IPS-NIHi7 (cell line): ENCODE results near the gene LCN6.
"Not testable (repeated sequence)": the region's sequence is repeated elsewhere in the genome, so short reads cannot be mapped to it uniquely, and the experiment has no call there.

Experiments used
- DNase-seq: peaks from one replicate; pipeline ENCODE4 v3.0.0; 2012; ENCODE audit warnings: mixed read lengths; ENCODE audit errors: extremely low spot score

Gene LCN6

DNA sequence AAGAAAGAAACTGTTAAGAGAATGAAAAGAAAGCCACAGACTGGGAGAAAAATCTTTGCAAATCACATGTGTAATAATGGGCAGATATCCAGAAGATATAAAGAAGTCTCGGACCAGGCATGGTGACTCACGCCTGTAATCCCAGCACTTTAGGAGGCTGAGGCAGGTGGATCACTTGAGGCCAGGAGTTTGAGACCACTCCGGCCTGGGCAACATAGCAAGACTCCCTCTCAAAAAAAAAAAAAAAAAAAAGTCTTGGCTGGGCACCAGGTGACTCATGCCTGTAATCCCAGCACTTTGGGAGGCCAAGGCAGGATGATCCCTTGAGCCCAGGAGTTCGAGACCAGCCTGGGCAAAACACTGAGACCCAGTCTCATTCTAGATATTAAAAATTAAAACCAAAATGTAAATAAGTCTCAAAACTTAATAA lies 37.1 kb downstream of the LCN6 start:
- not testable (repeated sequence) for DNase-seq

DNA sequence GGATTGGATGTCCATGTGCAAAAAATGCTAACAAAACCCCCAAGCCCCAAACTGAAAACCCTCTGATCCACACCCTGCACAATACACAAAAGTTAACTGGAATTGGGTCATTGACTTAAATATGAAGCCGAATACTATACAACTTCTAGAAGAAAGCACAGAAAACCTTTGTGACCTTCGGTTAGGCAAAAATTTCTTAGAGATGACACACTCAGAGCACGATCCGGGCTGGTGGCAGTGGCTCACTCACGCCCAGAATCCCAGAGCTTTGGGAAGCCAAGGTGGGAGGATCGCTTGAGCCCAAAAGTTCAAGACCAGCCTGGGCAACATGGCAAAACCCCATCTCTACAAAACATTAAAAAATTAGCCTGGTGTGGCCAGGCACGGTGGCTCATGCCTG lies 37.8 kb downstream of the LCN6 start:
- no peak for DNase-seq

DNA sequence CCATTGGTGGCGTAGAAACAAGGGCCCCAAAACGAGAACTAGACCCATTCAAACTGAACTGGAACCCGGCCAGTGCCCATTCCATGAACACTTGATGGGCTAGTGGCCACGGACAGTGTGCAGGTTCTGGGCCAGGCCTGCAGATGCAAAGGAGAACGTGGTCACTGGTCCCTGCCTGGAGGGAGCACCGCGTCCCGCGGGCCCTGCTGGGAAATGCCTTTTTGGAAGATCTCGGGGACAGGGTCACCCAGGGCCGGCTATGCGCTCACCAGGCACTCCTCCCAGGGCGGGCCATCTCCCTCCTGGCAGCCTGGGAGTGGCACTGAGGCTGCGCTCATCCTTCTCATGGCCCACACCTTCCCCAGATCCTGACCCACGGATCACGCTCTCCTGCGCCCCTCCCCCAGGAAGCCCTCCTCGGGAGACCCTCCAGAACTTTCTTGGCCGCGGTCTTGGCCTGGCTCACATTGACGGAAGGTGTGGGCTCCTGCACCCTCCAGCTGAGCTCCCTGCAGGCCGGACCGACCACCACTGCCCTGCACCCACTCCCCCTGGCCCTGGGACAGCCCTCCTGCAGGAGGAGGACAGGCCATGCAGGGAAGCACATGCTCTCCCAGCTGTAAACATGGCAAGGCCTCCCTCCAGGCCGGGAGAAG lies 38.7 kb downstream of the LCN6 start:
- DNase-seq: no peak

DNA sequence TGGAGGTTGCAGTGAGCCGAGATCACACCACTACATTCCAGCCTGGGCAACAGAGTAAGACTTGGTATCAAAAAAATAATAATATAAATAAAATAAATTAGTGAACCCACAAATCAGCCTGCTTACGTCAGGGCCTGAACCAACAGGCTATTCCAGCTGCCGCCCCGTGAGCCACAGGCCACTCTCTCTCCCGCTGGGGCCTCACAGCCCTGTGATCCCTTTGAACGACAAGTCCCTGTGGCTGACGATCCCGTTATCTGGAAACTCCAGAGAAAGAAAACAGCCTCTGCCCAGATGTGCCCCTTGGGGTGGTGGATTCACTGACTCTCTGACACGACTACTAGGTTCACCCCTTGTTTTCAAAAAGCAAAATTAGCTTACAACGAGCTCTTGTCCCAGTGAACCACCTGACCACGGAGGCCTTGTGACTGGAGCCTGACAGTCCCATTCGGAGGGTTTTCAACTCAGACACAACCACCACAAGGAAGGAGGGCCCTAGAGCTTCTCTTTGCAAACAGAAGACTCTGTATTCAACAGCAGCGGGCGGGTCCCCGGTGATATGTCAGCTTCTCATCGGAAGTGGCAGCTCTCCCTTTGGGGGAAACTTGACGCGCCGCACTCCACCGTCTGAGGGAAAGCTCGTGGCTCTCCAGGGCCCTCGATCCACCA lies 40.3 kb downstream of the LCN6 start:
- DNase-seq: no peak

DNA sequence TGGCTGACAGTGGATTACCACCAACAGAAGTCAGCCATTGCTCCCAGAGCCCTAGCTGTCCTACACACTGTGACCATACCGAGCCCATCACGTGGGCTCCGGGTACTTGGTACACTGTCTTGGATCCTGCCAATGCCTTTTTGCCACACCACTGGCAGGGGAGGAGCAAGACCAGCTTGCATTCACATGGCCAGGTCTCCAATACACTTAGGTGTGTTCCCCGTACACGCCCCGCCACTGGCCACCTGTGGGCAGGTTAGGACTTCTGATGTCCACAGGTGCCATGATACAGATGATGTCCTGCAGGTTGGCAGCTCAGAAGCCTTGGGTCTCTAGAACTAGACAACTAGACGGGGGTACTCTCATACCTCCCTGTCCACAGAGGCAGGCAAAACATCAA lies 41.3 kb downstream of the LCN6 start:
- no peak for DNase-seq

DNA sequence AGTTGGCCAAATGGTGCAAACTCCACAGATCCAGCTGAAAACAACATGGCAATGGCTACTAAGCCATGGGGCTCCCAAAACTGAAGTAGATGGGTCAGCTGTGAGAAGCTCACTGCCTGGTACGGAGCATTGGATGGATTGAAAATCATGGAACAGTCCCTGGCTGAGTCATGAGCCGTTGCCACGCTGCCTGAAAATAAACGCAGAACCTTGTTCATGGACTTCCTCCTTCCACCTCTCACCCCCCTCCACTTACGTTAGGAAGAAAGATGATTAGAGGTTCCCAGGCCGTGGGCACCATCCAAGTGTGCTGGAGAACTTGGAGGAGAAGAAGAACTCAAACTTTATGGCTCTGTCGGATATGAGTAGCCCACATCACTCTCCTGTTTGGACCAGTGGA lies 42.8 kb downstream of the LCN6 start:
- DNase-seq: no peak

DNA sequence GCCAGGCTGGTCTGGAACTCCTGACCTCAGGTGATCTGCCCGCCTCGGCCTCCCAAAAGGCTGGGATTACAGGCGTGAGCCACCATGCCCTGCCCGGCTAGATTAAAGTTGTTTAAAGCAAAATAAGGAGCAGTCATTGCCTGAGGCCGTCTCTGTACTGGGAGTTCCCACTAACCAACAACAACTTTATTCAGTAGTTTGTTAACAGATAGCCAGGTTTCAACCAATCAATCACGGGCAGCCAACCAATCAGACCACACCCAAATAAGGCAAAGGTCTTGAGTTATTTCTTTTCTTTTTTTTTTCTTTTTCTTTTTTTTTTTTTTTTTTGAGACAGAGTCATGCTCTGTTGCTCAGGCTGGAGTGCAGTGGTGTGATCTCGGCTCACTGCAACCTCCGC lies 43.6 kb downstream of the LCN6 start:
- DNase-seq: not testable (repeated sequence)

DNA sequence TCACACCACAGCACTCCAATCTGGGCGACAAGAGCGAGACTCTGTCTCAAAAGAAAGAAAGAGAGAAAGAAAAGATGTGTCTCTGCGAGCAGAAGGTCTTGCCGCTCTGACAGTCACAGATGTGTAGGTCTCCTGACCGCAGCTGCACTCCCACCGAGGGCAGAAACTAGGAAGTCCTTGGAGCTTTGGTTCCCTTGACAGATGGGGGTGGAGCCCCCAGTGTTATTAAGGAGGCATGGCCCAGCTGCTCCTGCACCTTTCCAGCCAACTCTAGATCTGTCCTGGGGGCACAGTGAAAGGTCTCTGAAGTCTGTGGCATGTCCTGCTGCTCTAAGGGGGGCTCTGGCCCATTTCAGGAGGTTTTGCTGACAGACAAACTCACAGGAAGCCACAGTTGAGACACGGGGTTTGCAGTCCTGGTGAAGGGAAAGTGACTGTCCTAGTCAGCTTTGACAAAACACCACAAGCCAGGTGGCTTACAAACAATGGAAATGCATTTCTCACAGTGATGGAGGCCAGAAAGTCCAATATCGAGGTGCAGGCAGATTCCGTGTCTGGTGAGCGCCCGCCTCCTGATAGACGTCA lies 45.0 kb downstream of the LCN6 start:
- no peak for DNase-seq

DNA sequence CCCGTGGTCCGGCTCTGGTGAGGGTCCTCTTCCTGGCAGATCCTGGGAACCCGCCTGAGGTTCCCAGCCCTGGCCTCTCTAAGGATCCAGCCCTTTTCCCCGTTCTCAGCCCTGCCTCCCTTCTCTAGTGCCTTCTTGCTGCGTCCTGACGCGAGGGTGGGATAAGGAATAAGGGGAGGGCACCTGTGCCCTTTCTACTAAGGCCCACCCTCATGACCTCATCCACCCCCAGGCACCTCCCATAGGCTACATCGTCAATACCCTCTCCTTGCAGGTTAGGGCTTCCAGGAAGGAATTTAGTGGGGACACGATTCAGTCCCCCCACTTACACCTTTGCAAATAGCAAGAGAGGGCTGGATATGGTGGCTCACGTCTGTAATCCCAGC lies 46.7 kb downstream of the LCN6 start:
- no peak for DNase-seq

DNA sequence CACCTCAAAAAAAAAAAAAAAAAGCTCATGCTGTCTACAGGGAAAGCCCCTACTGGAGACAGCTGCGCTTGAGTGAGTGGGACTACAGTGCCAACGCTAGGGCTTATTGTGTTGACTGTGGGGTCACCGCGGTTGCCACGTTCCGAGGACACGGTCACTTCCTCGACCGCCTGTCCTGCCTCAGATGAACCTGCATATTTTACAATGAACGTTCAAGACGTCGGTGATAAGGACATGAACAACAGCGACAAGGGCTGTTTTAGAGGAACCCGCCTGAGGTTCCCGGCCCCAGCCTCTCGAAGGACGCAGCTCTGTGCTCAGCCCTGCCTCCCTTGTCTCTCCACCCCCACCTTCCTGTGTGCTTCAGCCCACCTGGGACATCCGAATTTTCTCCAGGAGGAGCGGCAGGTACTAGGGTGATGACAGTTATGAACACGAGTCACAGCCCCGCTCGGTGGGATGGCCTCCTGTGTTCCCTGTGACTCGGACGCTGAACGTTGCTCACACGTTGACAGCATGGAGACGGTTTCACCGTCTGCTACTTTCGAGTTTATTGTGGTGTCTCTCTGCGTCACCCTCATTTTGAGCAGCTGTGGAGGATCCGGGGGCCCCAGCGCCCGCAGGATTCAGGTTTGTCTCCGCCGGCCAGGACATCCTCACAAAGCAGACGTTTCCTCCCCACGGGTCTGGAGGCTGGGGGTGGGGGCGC lies 47.2 kb downstream of the LCN6 start:
- no peak for DNase-seq

DNA sequence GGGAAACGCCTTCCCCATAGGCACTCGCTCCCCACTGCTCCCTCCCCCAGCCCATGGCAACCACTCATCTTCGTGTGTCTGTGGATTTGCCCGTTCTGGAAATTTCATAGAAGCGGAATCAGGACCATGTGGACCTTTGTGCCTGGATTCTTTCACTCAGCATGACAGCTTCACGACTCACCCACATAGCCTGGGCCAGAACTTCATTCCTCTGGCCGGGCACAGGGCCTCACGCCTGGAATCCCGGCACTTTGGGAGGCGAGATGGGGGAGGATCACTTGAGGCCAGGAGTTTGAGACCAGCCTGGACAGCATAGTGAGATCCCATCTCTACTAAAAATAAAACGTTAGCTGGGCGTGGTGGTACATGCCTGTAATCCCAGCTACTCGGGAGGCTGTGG lies 48.0 kb downstream of the LCN6 start:
- no peak for DNase-seq

DNA sequence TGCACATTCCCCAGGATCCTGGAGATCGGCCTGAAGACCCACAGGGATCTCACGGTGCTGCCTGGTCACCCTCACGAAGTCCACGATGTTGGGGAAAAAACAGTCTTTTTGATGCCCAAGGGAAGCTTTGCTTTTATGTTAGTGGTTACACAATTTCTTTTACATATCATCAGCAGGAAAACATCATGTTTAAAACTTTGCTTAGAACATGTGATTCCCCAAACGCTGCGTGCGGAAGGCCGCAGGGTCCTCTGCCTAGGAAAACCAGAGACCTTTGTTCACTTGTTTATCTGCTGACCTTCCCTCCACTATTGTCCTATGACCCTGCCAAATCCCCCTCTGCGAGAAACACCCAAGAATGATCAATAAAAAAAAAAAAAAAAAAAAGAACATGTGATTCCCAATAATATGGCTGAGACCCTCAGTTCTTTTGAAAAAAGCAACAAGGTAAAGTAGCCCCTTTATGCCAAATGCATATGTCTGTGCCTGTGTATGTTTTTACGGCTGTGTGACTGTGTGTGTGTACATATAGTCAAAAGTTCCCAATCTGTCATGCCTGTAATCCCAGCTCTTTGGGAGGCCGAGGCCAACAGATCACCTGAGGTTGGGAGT lies 49.6 kb downstream of the LCN6 start:
- no peak for DNase-seq

DNA sequence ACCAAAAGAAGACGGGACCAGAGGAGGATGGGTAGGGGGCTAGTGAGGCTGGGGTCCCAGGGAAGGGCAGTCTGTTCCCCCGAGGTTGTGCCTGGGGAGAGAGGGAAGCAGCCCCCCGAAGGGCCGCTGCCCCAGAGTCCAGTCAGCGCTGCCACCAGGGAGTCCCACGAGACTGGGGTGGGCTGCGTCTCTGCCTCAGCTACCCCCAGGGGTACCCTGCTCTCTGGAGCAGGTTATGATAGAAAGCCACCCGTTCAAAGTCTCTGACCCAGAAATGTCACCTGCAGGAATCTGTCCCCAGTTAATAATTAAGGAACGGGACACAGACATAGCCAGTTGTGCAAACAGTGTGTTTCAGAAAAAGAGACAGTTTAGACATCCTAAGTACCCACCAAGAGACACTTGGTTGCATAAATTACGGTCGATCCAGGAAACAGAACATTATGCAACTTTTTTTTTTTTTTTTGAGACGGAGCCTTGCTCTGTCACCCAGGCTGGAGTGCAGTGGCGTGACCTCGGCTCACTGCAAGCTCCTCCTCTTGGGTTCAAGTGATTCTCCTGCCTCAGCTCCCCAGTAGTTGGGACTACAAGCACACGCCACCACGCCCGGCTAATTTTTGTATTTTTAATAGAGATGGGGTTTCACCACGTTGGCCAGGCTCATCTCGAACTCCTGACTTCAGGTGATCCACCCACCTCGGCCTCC lies 50.4 kb downstream of the LCN6 start:
- no peak for DNase-seq

DNA sequence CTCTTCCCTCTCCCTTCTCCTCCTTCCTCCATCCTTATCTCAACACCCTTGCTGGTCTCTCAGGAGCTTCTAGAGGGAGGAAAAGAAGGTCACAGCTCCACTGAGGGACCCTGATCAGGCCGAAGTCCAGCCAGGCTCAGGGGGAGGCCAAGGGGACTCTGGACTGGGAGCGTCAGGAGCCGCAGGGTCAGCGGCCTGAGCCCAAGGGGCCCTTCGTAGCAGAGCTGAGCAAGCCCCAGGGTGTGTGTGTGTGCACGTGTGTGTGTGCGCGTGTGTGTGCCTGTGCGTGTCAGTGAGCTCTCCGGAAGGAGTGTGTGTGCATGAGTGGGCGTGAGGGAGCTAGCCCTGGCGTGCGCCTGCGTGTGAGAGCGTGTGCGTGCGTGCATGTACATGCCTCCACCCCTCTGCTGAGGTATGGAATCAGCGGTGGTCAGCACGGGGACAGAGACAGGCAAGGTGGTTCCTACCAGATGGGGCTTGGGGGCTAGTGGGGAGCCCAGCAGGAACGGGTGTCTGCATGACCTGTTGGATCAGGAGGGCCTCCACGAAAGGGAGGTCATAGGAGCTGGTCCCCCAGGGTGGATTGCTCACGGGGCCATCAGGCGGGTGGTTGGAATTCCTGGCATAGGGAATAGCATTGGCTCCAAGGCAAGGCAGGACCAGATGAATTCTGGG lies 51.0 kb downstream of the LCN6 start:
- DNase-seq: no peak

DNA sequence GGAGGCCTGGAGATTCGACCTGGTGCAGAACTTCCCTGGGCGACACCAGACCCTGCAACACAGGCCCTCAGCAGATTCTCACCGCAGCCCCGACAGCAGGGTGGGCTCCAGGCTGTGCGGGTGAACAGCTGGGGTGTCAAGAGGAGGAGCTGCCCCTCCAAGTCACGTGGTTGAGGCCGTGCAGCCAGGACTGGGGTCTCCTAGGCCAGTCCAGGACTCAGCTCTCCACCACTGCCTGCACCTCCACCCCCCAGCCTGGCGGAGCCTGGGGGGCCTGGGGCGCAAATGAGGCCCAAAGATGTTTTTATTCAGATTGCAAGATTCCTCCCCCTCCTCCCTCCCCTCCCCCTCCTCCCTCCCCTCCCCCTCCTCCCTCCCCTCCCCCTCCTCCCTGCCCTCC lies 51.8 kb downstream of the LCN6 start:
- DNase-seq: no peak

DNA sequence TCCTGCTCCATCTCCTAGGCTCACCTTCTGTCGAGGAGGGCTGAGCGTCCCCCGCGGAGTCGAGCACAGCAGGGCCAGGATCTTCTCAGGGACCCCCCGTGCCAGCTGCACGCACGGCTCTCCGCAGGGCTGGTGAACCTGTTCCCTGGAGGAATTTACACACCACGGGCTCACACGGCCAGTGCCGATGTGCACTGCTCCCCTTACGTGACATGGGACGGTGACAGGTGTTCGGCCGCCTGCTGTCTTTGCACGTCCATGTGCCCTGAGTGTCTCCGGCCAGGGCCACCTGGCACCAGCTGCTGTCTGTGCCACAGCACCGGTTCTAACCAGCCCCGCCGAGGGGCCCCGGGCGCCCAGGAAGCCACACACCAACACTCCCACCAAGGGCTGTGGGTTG lies 52.4 kb downstream of the LCN6 start:
- DNase-seq: no peak

DNA sequence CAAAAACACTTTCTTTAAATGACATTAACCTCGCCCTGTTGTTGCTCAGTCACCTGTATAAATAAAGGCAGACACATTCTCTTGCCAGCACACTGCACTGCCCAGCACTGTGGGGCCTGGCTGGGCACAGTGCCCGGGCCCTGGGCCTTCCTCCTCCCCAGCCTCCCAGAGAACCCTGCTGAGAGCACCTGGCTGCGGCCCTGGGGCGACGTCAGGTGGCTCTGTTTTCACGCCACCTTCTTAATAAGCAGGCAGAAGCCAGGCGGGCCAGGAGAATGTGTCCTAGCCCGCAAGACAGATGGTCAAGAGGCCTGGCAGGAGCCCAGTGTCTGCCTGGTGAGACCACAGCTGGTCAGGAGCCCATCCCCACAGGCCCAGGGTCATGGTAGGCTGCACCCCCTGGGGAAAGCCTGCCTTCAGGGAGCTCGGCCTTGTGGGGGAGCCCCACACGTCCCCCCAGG lies 52.9 kb downstream of the LCN6 start:
- no peak for DNase-seq

DNA sequence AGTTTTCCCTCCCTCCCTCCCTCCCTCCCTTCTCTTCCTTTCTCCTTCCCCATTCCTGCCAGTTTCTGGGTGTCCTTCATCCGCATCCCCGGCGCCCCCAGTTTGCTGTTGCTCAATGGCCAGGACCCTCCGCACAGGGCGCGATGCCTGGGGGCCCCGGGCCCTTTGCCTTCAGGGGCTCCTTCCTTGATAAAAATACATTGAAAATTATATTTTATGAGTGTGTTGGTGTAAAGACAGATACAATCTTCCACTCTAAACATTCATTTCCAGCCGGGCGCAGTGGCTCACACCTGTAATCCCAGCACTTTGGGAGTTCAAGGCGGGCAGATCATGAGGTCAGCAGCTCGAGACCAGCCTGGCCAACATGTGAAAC lies 53.5 kb downstream of the LCN6 start:
- DNase-seq: no peak

DNA sequence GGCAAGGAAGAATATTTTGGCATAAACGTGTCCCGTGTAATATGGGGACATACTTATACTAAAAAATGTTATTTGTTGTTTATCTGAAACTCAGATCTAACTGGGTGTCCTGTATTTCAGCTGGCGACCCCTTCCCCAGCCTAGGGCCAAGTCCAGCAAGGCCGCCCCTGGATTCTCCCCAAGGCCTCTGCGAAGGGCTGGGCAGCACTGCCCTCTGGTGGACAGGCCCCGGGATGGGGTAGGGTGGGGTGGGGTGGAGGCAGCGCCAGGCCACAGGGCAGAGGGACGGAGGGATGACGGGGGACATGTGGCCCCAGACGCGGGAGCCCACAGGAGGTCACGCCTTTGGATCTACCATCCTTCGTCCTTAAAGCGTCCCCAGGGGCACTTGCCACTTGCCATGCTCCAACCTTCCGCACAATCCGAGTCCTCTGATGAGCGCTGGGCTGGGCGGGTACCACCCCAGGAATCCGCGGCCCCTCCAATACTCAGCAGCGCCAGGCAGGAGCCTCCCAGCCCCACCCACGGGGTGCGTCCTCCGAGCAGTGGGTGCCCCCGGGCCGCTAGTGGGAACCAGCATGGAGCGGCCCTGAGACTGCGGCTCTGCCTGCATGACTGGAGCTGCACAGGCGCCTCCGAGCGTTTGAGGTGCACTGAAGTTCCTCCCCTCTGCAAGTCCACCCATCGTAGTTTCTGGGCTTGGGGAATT lies 54.0 kb downstream of the LCN6 start:
- DNase-seq: peak; percentile 95
